K562 (cell line): Measurements from ENCODE around the gene TMEM69. TPM values are rescaled to one million over a fixed set of nuclear protein-coding genes. Genes with fewer than 3 reads are reported as not detected.

Source experiments
- ARHGAP35 ChIP-seq: fragments of 450-650 bp; IDR thresholded peaks from 2 replicates; pipeline ENCODE4 v1.6.1; 2018; ENCODE audit not compliant: partially characterized antibody
- ATF7 ChIP-seq: fragments of 450-650 bp; IDR thresholded peaks from 2 replicates; pipeline ENCODE4 v1.7.1; 2014; ENCODE audit warnings: mild to moderate bottlenecking, moderate library complexity
- BCLAF1 ChIP-seq, 2 experiments: fragments of 450-650 bp in 1 of 2; IDR thresholded peaks; 2 replicates each; pipeline ENCODE4 v1.6.1; 2011 to 2017; ENCODE audit warnings: low read depth in 2 of 2, antibody characterized with exemption in 1 of 2, borderline replicate concordance in 1 of 2, low read length in 1 of 2, mild to moderate bottlenecking in 1 of 2, mixed read lengths in 1 of 2; ENCODE audit not compliant: control insufficient read depth in 1 of 2
- BCOR ChIP-seq: fragments of 450-650 bp; IDR thresholded peaks from 2 replicates; pipeline ENCODE4 v1.6.1; 2016
- CHD4 ChIP-seq: fragments of 200-600 bp; sonication (generic); IDR thresholded peaks from 3 replicates; pipeline ENCODE4 v1.6.1; 2012; ENCODE audit warnings: low read depth, mild to moderate bottlenecking, mixed read lengths, low read length, inconsistent platforms; ENCODE audit not compliant: insufficient read depth, insufficient replicate concordance, poor library complexity, severe bottlenecking
- FOSL1 ChIP-seq: fragments of 200-800 bp; sonication (Bioruptor generic); conservative IDR thresholded peaks from 2 replicates; pipeline ENCODE4 v1.6.1; 2016; ENCODE audit warnings: missing genetic modification characterization, missing compliant biosample characterization
- FOXK2 ChIP-seq, 2 experiments: fragments of 450-650 bp; IDR thresholded peaks in 1 of 2; conservative IDR thresholded peaks in 1 of 2; 2 replicates each; pipeline ENCODE4 v1.6.1; 2016; ENCODE audit warnings: low read depth in 2 of 2, mild to moderate bottlenecking in 1 of 2
- HMG20A ChIP-seq: fragments of 450-650 bp; formaldehyde crosslinking; conservative IDR thresholded peaks from 2 replicates; pipeline ENCODE4 v1.4.0; 2020; ENCODE audit warnings: mild to moderate bottlenecking, mixed read lengths
- NFE2L1 ChIP-seq: fragments of 450-650 bp; IDR thresholded peaks from 2 replicates; pipeline ENCODE4 v1.6.1; 2016; ENCODE audit warnings: missing genetic modification characterization, low read depth, mild to moderate bottlenecking, missing compliant biosample characterization, moderate library complexity, borderline replicate concordance
- NFIX ChIP-seq: fragments of 250-450 bp; sonication (Bioruptor Pico); IDR thresholded peaks from 2 replicates; pipeline ENCODE4 v1.4.0; 2020; ENCODE audit warnings: low read depth, mild to moderate bottlenecking, moderate library complexity
- NUFIP1 ChIP-seq: fragments of 450-650 bp; IDR thresholded peaks from 2 replicates; pipeline ENCODE4 v1.6.1; 2018; ENCODE audit not compliant: partially characterized antibody
- PPARD ChIP-seq: fragments of 250-450 bp; sonication (Bioruptor Pico); IDR thresholded peaks from 2 replicates; pipeline ENCODE4 v1.8.0; 2022; ENCODE audit warnings: inconsistent platforms, mild to moderate bottlenecking, moderate library complexity
- SMARCE1 ChIP-seq: fragments of 450-650 bp; IDR thresholded peaks from 2 replicates; pipeline ENCODE4 v1.7.1; 2016; ENCODE audit warnings: mild to moderate bottlenecking
- THRAP3 ChIP-seq: fragments of 450-650 bp; IDR thresholded peaks from 2 replicates; pipeline ENCODE4 v1.6.1; 2016; ENCODE audit warnings: mild to moderate bottlenecking, inconsistent platforms, borderline replicate concordance
- UBTF ChIP-seq, 2 experiments: IDR thresholded peaks; 2 replicates each; pipeline ENCODE4 v1.6.1; 2012; ENCODE audit warnings: improper control_type of control experiment in 2 of 2, low read depth in 2 of 2, low read length in 2 of 2, borderline replicate concordance in 1 of 2
- USF2 ChIP-seq: sonication (generic); formaldehyde crosslinking; IDR thresholded peaks from 2 replicates; pipeline ENCODE4 v1.5.0; 2020; ENCODE audit warnings: missing genetic modification reagents
- ZNF212 ChIP-seq: fragments of 450-650 bp; formaldehyde crosslinking; IDR thresholded peaks from 2 replicates; pipeline ENCODE4 v1.4.0; 2020; ENCODE audit warnings: mild to moderate bottlenecking
- ZNF3 ChIP-seq: fragments of 250-450 bp; sonication (Bioruptor Pico); IDR thresholded peaks from 2 replicates; pipeline ENCODE4 v1.5.0; 2021; ENCODE audit warnings: mild to moderate bottlenecking, moderate library complexity
- ZNF347 ChIP-seq: fragments of 450-650 bp; formaldehyde crosslinking; IDR thresholded peaks from 2 replicates; pipeline ENCODE4 v1.4.0; 2020; ENCODE audit warnings: low read depth, mild to moderate bottlenecking, moderate library complexity
- ZNF766 ChIP-seq: fragments of 200-800 bp; sonication (Bioruptor generic); conservative IDR thresholded peaks from 2 replicates; pipeline ENCODE4 v1.6.1; 2016; ENCODE audit warnings: missing genetic modification characterization, missing compliant biosample characterization
- polyA plus RNA-seq, 8 experiments: library from polyadenylated mRNA; depleted of rRNA in 4 of 8; stranded (reverse) in 5 of 8; unstranded in 3 of 8; fragments of >200 nt; fragmentation: Nextera tagmentation in 2 of 8; fragmentation: Illumina TruSeq in 1 of 8; extraction: Ambion mirVana in 2 of 8; extraction: Trizol in 1 of 8; gene quantifications; 2 replicates each; pipeline versions ENCODE4 v1.2.1 to v1.2.3, GENCODE V29; 2011 to 2014; ENCODE audit warnings: inconsistent platforms in 1 of 8, missing spikeins in 1 of 8
- total RNA-seq, 7 experiments: library from RNA; depleted of rRNA in 6 of 7; stranded (reverse); fragments of >200 nt in 6 of 7; fragmentation: Illumina TruSeq in 2 of 7; extraction: Trizol in 2 of 7; gene quantifications; 2 replicates each; pipeline versions ENCODE4 v1.2.1 to v1.2.3, GENCODE V29; 2011 to 2021; ENCODE audit warnings: low replicate concordance in 1 of 7

TMEM69 gene
- total and polyA plus RNA-seq, 9 of the 15 experiments (the other 6 are each of a cell fraction or from before 2014, with no cell fraction given) = 47.3 to 248 (median 103) TPM

- TF ChIP-seq UBTF (IDR thresholded peaks at IDR 0.05; ENCODE audit: borderline replicate concordance in 1 of 2, low read depth in 2 of 2, low read length in 2 of 2) (peak; percentile 18 to 65; a peak in 1 of 4 replicates), ZNF766 (CRISPR knock-in tag) (peak; percentile 98), ZNF212 (peak; percentile 42; the same call in 1 of the 2 replicates), HMG20A (CRISPR knock-in tag) (no peak), NFE2L1 (no peak), SMARCE1 (no peak; the same call in 1 of the 2 replicates), ARHGAP35 (no peak), BCLAF1 (IDR thresholded peaks at IDR 0.05; ENCODE audit: borderline replicate concordance in 1 of 2, control insufficient read depth in 1 of 2, low read depth in 2 of 2, low read length in 1 of 2) (0 out of 4 replicates have a peak, but pooled peaks of 1 of the 2 experiments have one; percentile 79), ZNF3 (CRISPR knock-in tag) (peak; percentile 53; the same call in 1 of the 2 replicates), FOXK2 (conservative IDR thresholded peaks at IDR 0.05 in 1 of 2, IDR thresholded peaks at IDR 0.05 in 1 of 2; ENCODE audit: low read depth in 2 of 2) (no peak; a peak in 1 of 4 replicates), ZNF347 (CRISPR knock-in tag) (no peak), PPARD (no peak), THRAP3 (no peak), NUFIP1 (no peak), BCOR (peak; percentile 61; the same call in 1 of the 2 replicates), FOSL1 (tag) (no peak), ATF7 (peak; percentile 84), USF2 (no peak), NFIX (CRISPR knock-in tag) (no peak), CHD4 (no peak)
Measured at GRCh38 chr1:45687014-45687753, 797 bp upstream of the TMEM69 start (continued).
